Endothelial cell of umbilical vein (primary cell): ENCODE data around the gene YTHDF1. TPM values are rescaled to one million over a fixed set of nuclear protein-coding genes. Genes with fewer than 3 reads are reported as not detected.

Experiments used
- BruUV-seq: library from RNA; stranded (reverse); fragments of 400-500 nt; replicated peaks from 2 replicates; lab custom pipeline; 2021; lab: Mats Ljungman, UMichigan
- CTCF ChIA-PET: fragments of 300-600, 350-600 bp; sonication (Branson Sonifier 250); formaldehyde crosslinking; loops from one replicate; lab custom pipeline; 2021; ENCODE audit warnings: antibody characterized with exemption, inconsistent platforms; lab: Charles Lee
- POLR2A ChIA-PET: fragments of 300-600, 350-600 bp; sonication (Branson Sonifier 250); formaldehyde crosslinking; loops from one replicate; lab custom pipeline; 2021; ENCODE audit warnings: antibody characterized with exemption, inconsistent platforms; lab: Charles Lee
- DNase-seq: peaks from one replicate; pipeline ENCODE4 v3.0.0-alpha.2; 2011; ENCODE audit warnings: low read depth, low spot score
- FAIRE-seq: peaks from 2 replicates; lab custom pipeline; 2011; peaks lifted over from hg19 to GRCh38; lab: Jason Lieb, UNC
- H2AFZ ChIP-seq: 2 replicates; pipeline ENCODE4 v1.6.0; 2012; ENCODE audit warnings: low read depth, low read length, control low read depth, inconsistent platforms
- H3K27ac ChIP-seq: 2 replicates; pipeline ENCODE4 v1.5.1; 2011; ENCODE audit warnings: low read depth, mild to moderate bottlenecking, control low read depth, low read length, moderate library complexity; ENCODE audit not compliant: insufficient read depth
- H3K27me3 ChIP-seq, 2 experiments: 2 replicates each; pipeline versions ENCODE4 v1.6.0 to v1.6.1; 2011; ENCODE audit warnings: low read length in 2 of 2, mixed read lengths in 1 of 2; ENCODE audit not compliant: control insufficient read depth in 2 of 2, insufficient read depth in 2 of 2
- H3K36me3 ChIP-seq, 2 experiments: 2 replicates in 1 of 2; 3 replicates in 1 of 2; pipeline ENCODE4 v1.5.1; 2011; ENCODE audit warnings: low read length in 2 of 2, mild to moderate bottlenecking in 1 of 2, moderate library complexity in 1 of 2; ENCODE audit not compliant: control insufficient read depth in 2 of 2, insufficient read depth in 2 of 2; ENCODE audit errors: extremely low read depth in 1 of 2
- H3K4me1 ChIP-seq: 3 replicates; pipeline ENCODE4 v1.5.1; 2011; ENCODE audit warnings: mild to moderate bottlenecking, low read length; ENCODE audit not compliant: control insufficient read depth, insufficient read depth; ENCODE audit errors: extremely low read depth
- H3K4me2 ChIP-seq: 2 replicates; pipeline ENCODE4 v1.6.1; 2011; ENCODE audit warnings: low read length, control low read depth, mixed read lengths; ENCODE audit not compliant: insufficient read depth
- H3K4me3 ChIP-seq, 3 experiments: fragments of 200-600 bp in 1 of 3; sonication (generic), shearing (Covaris generic) in 1 of 3; replicated peaks in 1 of 3; 2 replicates each; pipeline ENCODE4 v1.5.1; 2011 to 2016; ENCODE audit warnings: control low read depth in 3 of 3, low read length in 3 of 3, mild to moderate bottlenecking in 2 of 3, inconsistent platforms in 1 of 3, low read depth in 1 of 3, moderate library complexity in 1 of 3; ENCODE audit not compliant: insufficient read depth in 1 of 3
- H3K79me2 ChIP-seq: 2 replicates; pipeline ENCODE4 v1.6.0; 2012; ENCODE audit warnings: low read length, inconsistent platforms; ENCODE audit not compliant: control insufficient read depth, insufficient read depth
- H3K9ac ChIP-seq: replicated peaks from 2 replicates; pipeline ENCODE3; 2011; ENCODE audit warnings: low read length, control low read depth; ENCODE audit not compliant: insufficient read depth; ENCODE audit errors: extremely low read depth
- H3K9me1 ChIP-seq: replicated peaks from 3 replicates; pipeline ENCODE4 v1.6.0; 2011; ENCODE audit warnings: mild to moderate bottlenecking, low read length; ENCODE audit not compliant: control insufficient read depth, insufficient read depth; ENCODE audit errors: extremely low read depth
- H3K9me3 ChIP-seq: replicated peaks from 2 replicates; pipeline ENCODE4 v1.5.1; 2012; ENCODE audit warnings: low read length, inconsistent platforms; ENCODE audit not compliant: control insufficient read depth, insufficient read depth
- H4K20me1 ChIP-seq: replicated peaks from 2 replicates; pipeline ENCODE3; 2011; ENCODE audit warnings: mild to moderate bottlenecking, low read length; ENCODE audit not compliant: control insufficient read depth, insufficient read depth; ENCODE audit errors: extremely low read depth
- CTCF ChIP-seq, 2 donors: IDR thresholded peaks; 1 replicate in 1 of 2; 2 replicates in 1 of 2; pipeline ENCODE4 v1.5.1; 2011; ENCODE audit warnings: low read length in 2 of 2, mild to moderate bottlenecking in 2 of 2, moderate library complexity in 2 of 2, control low read depth in 1 of 2, inconsistent platforms in 1 of 2, low read depth in 1 of 2; ENCODE audit not compliant: insufficient read depth in 1 of 2; ENCODE audit errors: extremely low read depth in 1 of 2
- EZH2 ChIP-seq: IDR thresholded peaks from 2 replicates; pipeline ENCODE4 v1.6.1; 2012; ENCODE audit warnings: borderline replicate concordance, low read depth, mild to moderate bottlenecking, moderate library complexity, low read length, inconsistent platforms; ENCODE audit not compliant: severe bottlenecking
- FOS ChIP-seq: IDR thresholded peaks from 2 replicates; pipeline ENCODE4 v1.6.1; 2011; ENCODE audit warnings: mild to moderate bottlenecking, low read length, moderate library complexity, borderline replicate concordance; ENCODE audit not compliant: insufficient read depth
- GATA2 ChIP-seq: IDR thresholded peaks from 2 replicates; pipeline ENCODE4 v1.7.0; 2011; ENCODE audit warnings: low read depth, mild to moderate bottlenecking, moderate library complexity, mixed read lengths, low read length; ENCODE audit not compliant: insufficient read length, insufficient read depth
- JUN ChIP-seq: IDR thresholded peaks from 2 replicates; pipeline ENCODE4 v1.6.1; 2011; ENCODE audit warnings: borderline replicate concordance, low read depth; ENCODE audit not compliant: insufficient read length, insufficient read depth
- MYC ChIP-seq: IDR thresholded peaks from one replicate; pipeline ENCODE4 v1.6.1; 2011; ENCODE audit warnings: mild to moderate bottlenecking, low read depth, low read length
- POLR2A ChIP-seq: IDR thresholded peaks from 2 replicates; pipeline ENCODE4 v1.6.1; 2012; ENCODE audit warnings: low read depth, mild to moderate bottlenecking, control low read depth, low read length
- POLR2AphosphoS5 ChIP-seq: IDR thresholded peaks from 2 replicates; pipeline ENCODE4 v1.6.1; 2012; ENCODE audit warnings: low read depth, mild to moderate bottlenecking, control low read depth, low read length, moderate library complexity; ENCODE audit not compliant: insufficient read depth
- dilution Hi-C: fragments of 300-500 bp; cut with MboI; formaldehyde crosslinking; loops from one replicate; pipeline ENCODE4 v1.15.0; 2019; ENCODE audit warnings: low sequenced_read_pairs; ENCODE audit not compliant: extremely low pct_ligation_motif_present
- intact Hi-C: fragments of 100-400 bp; cut with micrococcal nuclease; formaldehyde crosslinking; loops from one replicate; pipeline ENCODE4 v1.10.0; 2022
- polyA plus RNA-seq, 4 experiments: library from polyadenylated mRNA; depleted of rRNA in 3 of 4; stranded (reverse) in 3 of 4; unstranded in 1 of 4; fragments of >200 nt; gene quantifications; 2 replicates each; pipeline versions ENCODE4 v1.2.1 to v1.2.3, GENCODE V29; 2011 to 2012; ENCODE audit warnings: missing spikeins in 1 of 4
- total RNA-seq: library from RNA; stranded (reverse); gene quantifications from 2 replicates; pipeline ENCODE4 v1.2.3, GENCODE V29; 2021
- TF ChIP-seq, protein P1 (sequence below): IDR thresholded peaks from 2 replicates; pipeline ENCODE4 v1.6.1; 2011; ENCODE audit not compliant: insufficient read depth, insufficient read length

Gene YTHDF1
- total and polyA plus RNA-seq, 2 donors (not counting 3 experiments of a cell fraction or from before 2014, with no cell fraction given), result 25.2 to 44.4 TPM

GRCh38 chr20:63148696-63149095, 67.2 kb downstream of the YTHDF1 start:
- CTCF ChIA-PET, result no interaction called here
- BruUV-seq, result no TSS peak
- no peak overlapping the region for H3K27ac ChIP-seq

More at GRCh38 chr20:63148696-63149095, 67.2 kb downstream of the YTHDF1 start:
- H3K9me1 ChIP-seq, result no peaks in the 10 kb centered on the region
- TF ChIP-seq POLR2AphosphoS5 (no peak), POLR2A (no peak), GATA2 (no peak), CTCF (IDR thresholded peaks at IDR 0.05; ENCODE audit: extremely low read depth in 1 of 2, insufficient read depth in 1 of 2, low read depth in 1 of 2, low read length in 2 of 2) (no peak), EZH2 (no peak), JUN (no peak), FOS (no peak), MYC (no peak)
- TF ChIP-seq, protein P1, sequence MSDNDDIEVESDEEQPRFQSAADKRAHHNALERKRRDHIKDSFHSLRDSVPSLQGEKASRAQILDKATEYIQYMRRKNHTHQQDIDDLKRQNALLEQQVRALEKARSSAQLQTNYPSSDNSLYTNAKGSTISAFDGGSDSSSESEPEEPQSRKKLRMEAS, result no peak
- no peaks in the 10 kb centered on the region for H3K27me3 ChIP-seq
- DNase-seq (no peak), FAIRE-seq (no peak)
- H4K20me1 ChIP-seq, result no peaks in the 10 kb centered on the region
- dilution Hi-C loops (no loop called here), intact Hi-C loops (no loop called here)
- no peaks in the 10 kb centered on the region for H3K36me3 ChIP-seq
- H3K9me3 ChIP-seq, result peaks cover 3% of the 10 kb centered on the region
- H3K79me2 ChIP-seq, result no peaks in the 10 kb centered on the region
- POLR2A ChIA-PET, result no interaction called here
- H2AFZ ChIP-seq, result no peak overlapping the region
- H3K4me3 ChIP-seq, result no peak overlapping the region
- H3K4me2 ChIP-seq, result no peak overlapping the region
- no peak overlapping the region for H3K9ac ChIP-seq
- no peaks in the 10 kb centered on the region for H3K4me1 ChIP-seq
